OCI-LY1 (cell line): ENCODE data around the gene CLDN3.
A peak's percentile ranks its signal among the peaks of the same experiment; 100 is the strongest.

Experiments
- H2AFZ ChIP-seq: fragments of 200-600 bp; sonication (generic), shearing (Covaris generic); 2 replicates; pipeline ENCODE4 v1.6.0; 2014; ENCODE audit warnings: antibody characterized with exemption, mild to moderate bottlenecking, low read length
- H3F3A ChIP-seq: fragments of 200-600 bp; sonication (generic), shearing (Covaris generic); 2 replicates; pipeline ENCODE4 v1.6.0; 2014; ENCODE audit warnings: mild to moderate bottlenecking, antibody characterized with exemption, low read length, moderate library complexity; ENCODE audit not compliant: insufficient read depth
- H3K27ac ChIP-seq: fragments of 200-600 bp; sonication (generic); 2 replicates; pipeline ENCODE4 v1.5.1; 2014; ENCODE audit warnings: low read length, mixed run types, mild to moderate bottlenecking, low read depth; ENCODE audit not compliant: poor library complexity, severe bottlenecking
- H3K27me3 ChIP-seq: fragments of 200-600 bp; sonication (generic); 2 replicates; pipeline ENCODE4 v1.6.0; 2014; ENCODE audit warnings: antibody characterized with exemption, mild to moderate bottlenecking, low read length, moderate library complexity; ENCODE audit not compliant: insufficient read depth
- H3K36me3 ChIP-seq: fragments of 200-600 bp; sonication (generic); 2 replicates; pipeline ENCODE4 v1.6.1; 2014; ENCODE audit warnings: mild to moderate bottlenecking, antibody characterized with exemption, low read length, moderate library complexity, mixed read lengths; ENCODE audit not compliant: insufficient read depth
- H3K4me1 ChIP-seq: fragments of 200-600 bp; sonication (generic); 2 replicates; pipeline ENCODE4 v1.5.1; 2014; ENCODE audit warnings: mild to moderate bottlenecking, low read length, moderate library complexity; ENCODE audit not compliant: insufficient read depth, severe bottlenecking
- H3K4me2 ChIP-seq: fragments of 200-600 bp; sonication (generic), shearing (Covaris generic); 2 replicates; pipeline ENCODE4 v1.6.1; 2014; ENCODE audit warnings: low read length
- H3K4me3 ChIP-seq: fragments of 200-600 bp; sonication (generic); 2 replicates; pipeline ENCODE4 v1.5.1; 2014; ENCODE audit warnings: low read length, low read depth, mild to moderate bottlenecking, mixed read lengths; ENCODE audit not compliant: poor library complexity, severe bottlenecking
- H3K79me2 ChIP-seq: fragments of 200-600 bp; shearing (Covaris generic); 2 replicates; pipeline ENCODE4 v1.6.1; 2016; ENCODE audit warnings: mixed run types, low read length, mixed read lengths; ENCODE audit not compliant: insufficient read depth
- H3K9ac ChIP-seq: fragments of 200-600 bp; sonication (generic), shearing (Covaris generic); 2 replicates; pipeline ENCODE4 v1.6.1; 2014; ENCODE audit warnings: mild to moderate bottlenecking, low read length, mixed read lengths
- H3K9me2 ChIP-seq: fragments of 200-600 bp; sonication (generic), shearing (Covaris generic); 2 replicates; pipeline ENCODE4 v1.6.1; 2014; ENCODE audit warnings: low read depth, mild to moderate bottlenecking, low read length, mixed read lengths
- H3K9me3 ChIP-seq: fragments of 200-600 bp; shearing (Covaris generic); 2 replicates; pipeline ENCODE4 v1.6.1; 2014; ENCODE audit warnings: low read length, mixed read lengths
- H4K20me1 ChIP-seq: fragments of 200-600 bp; sonication (generic), shearing (Covaris generic); 2 replicates; pipeline ENCODE4 v1.6.0; 2016; ENCODE audit warnings: mild to moderate bottlenecking, low read length; ENCODE audit not compliant: insufficient read depth
- CTCF ChIP-seq: fragments of 200-600 bp; sonication (generic), shearing (Covaris generic); IDR thresholded peaks from 2 replicates; pipeline ENCODE4 v1.5.1; 2017; ENCODE audit warnings: mild to moderate bottlenecking, antibody characterized with exemption, low read length, moderate library complexity, mixed read lengths
- EZH2 ChIP-seq: fragments of 200-600 bp; sonication (generic), shearing (Covaris generic); IDR thresholded peaks from 2 replicates; pipeline ENCODE4 v1.8.0; 2017; ENCODE audit warnings: borderline replicate concordance, mixed run types, mild to moderate bottlenecking, antibody characterized with exemption, low read length, moderate library complexity, mixed read lengths

CLDN3 gene

GRCh38 chr7:73719806-73720169 is 50.3 kb downstream of the CLDN3 start:
- Histone ChIP-seq H3K27me3 (0 out of 2 replicates have a peak, but pooled peaks cover 5% of the 10 kb centered on the region), H3K9ac (no peak overlapping the region), H3K36me3 (no peaks in the 10 kb centered on the region), H4K20me1 (no peaks in the 10 kb centered on the region), H3K27ac (no peak overlapping the region), H3K9me2 (no peaks in the 10 kb centered on the region), H2AFZ (no peak overlapping the region), H3K79me2 (no peaks in the 10 kb centered on the region), H3K9me3 (no peaks in the 10 kb centered on the region), H3F3A (no peaks in the 10 kb centered on the region), H3K4me1 (peaks cover 19% of the 10 kb centered on the region), H3K4me3 (peak overlapping the region; percentile 52), H3K4me2 (peak overlapping the region; percentile 69)
- TF ChIP-seq CTCF (no peak), EZH2 (no peak)
